ENCODE measurements around the gene NEGR1.

Gene NEGR1

GRCh38 chr1:71625004-71625403 is 657.3 kb downstream of the NEGR1 start:
- DNase-seq (ENCODE audit: low read depth): no peak

GRCh38 chr1:71623888-71624287 is 658.5 kb downstream of the NEGR1 start:
- no peak for DNase-seq (ENCODE audit: low read depth)

- peak; percentile 56 for DNase-seq (ENCODE audit: low read depth)
Measured at GRCh38 chr1:71621785-71622184, 660.6 kb downstream of the NEGR1 start.

GRCh38 chr1:71618766-71619530 is 663.4 kb downstream of the NEGR1 start:
- DNase-seq (ENCODE audit: low read depth): no peak

- DNase-seq (ENCODE audit: low read depth): no peak
Measured at GRCh38 chr1:71618191-71618590, 664.1 kb downstream of the NEGR1 start.

- DNase-seq (ENCODE audit: low read depth): no peak
Measured at GRCh38 chr1:71610476-71610875, 671.9 kb downstream of the NEGR1 start.

GRCh38 chr1:71603044-71603776 is 679.1 kb downstream of the NEGR1 start:
- no peak for DNase-seq (ENCODE audit: low read depth)

- no peak for DNase-seq (ENCODE audit: low read depth)
Measured at GRCh38 chr1:71600023-71600422, 682.3 kb downstream of the NEGR1 start.

GRCh38 chr1:71599306-71599705 is 683.0 kb downstream of the NEGR1 start:
- DNase-seq (ENCODE audit: low read depth): no peak

GRCh38 chr1:71593523-71593922 is 688.8 kb downstream of the NEGR1 start:
- no peak for DNase-seq (ENCODE audit: low read depth)

- no peak for DNase-seq (ENCODE audit: low read depth)
Measured at GRCh38 chr1:71592646-71593274, 689.6 kb downstream of the NEGR1 start.

- no peak for DNase-seq (ENCODE audit: low read depth)
Measured at GRCh38 chr1:71589005-71589404, 693.3 kb downstream of the NEGR1 start.

- DNase-seq (ENCODE audit: low read depth): peak; percentile 32
Measured at GRCh38 chr1:71587961-71588360, 694.4 kb downstream of the NEGR1 start.

- DNase-seq (ENCODE audit: low read depth): no peak
Measured at GRCh38 chr1:71586030-71586429, 696.3 kb downstream of the NEGR1 start.

- DNase-seq (ENCODE audit: low read depth): no peak
Measured at GRCh38 chr1:71583756-71584155, 698.6 kb downstream of the NEGR1 start.

- no peak for DNase-seq (ENCODE audit: low read depth)
Measured at GRCh38 chr1:71582673-71583072, 699.7 kb downstream of the NEGR1 start.

- DNase-seq (ENCODE audit: low read depth): no peak
Measured at GRCh38 chr1:71577451-71578131, 704.7 kb downstream of the NEGR1 start.

- DNase-seq (ENCODE audit: low read depth): no peak
Measured at GRCh38 chr1:71572038-71572437, 710.3 kb downstream of the NEGR1 start.

- no peak for DNase-seq (ENCODE audit: low read depth)
Measured at GRCh38 chr1:71566413-71566812, 715.9 kb downstream of the NEGR1 start.

- no peak for DNase-seq (ENCODE audit: low read depth)
Measured at GRCh38 chr1:71565831-71566230, 716.5 kb downstream of the NEGR1 start.

- no peak for DNase-seq (ENCODE audit: low read depth)
Measured at GRCh38 chr1:71565262-71565661, 717.1 kb downstream of the NEGR1 start.

GRCh38 chr1:71562298-71562697 is 720.0 kb downstream of the NEGR1 start:
- DNase-seq (ENCODE audit: low read depth): no peak

All from stromal cell of bone marrow (primary cell).